Epithelial cell of esophagus (primary cell): ENCODE results near the gene LNX2.

Experiments used
- DNase-seq: peaks from one replicate; pipeline ENCODE4 v3.0.0; 2010; ENCODE audit warnings: low read depth
- H3K4me3 ChIP-seq: 2 replicates; pipeline ENCODE4 v1.5.1; 2011; ENCODE audit warnings: mild to moderate bottlenecking, low read length, control low read depth
- TF ChIP-seq, protein P1 (sequence below): IDR thresholded peaks from 2 replicates; pipeline ENCODE4 v1.5.1; 2011; ENCODE audit warnings: low read depth, mild to moderate bottlenecking, low read length, control low read depth, inconsistent platforms; ENCODE audit not compliant: insufficient read depth; ENCODE audit errors: missing control alignments

The LNX2 gene

GRCh38 chr13:27654059-27654458 lies 33.7 kb upstream of the LNX2 start:
- DNase-seq = no peak
- H3K4me3 ChIP-seq = no peak overlapping the region
- TF ChIP-seq, protein P1, sequence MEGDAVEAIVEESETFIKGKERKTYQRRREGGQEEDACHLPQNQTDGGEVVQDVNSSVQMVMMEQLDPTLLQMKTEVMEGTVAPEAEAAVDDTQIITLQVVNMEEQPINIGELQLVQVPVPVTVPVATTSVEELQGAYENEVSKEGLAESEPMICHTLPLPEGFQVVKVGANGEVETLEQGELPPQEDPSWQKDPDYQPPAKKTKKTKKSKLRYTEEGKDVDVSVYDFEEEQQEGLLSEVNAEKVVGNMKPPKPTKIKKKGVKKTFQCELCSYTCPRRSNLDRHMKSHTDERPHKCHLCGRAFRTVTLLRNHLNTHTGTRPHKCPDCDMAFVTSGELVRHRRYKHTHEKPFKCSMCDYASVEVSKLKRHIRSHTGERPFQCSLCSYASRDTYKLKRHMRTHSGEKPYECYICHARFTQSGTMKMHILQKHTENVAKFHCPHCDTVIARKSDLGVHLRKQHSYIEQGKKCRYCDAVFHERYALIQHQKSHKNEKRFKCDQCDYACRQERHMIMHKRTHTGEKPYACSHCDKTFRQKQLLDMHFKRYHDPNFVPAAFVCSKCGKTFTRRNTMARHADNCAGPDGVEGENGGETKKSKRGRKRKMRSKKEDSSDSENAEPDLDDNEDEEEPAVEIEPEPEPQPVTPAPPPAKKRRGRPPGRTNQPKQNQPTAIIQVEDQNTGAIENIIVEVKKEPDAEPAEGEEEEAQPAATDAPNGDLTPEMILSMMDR = no peak

GRCh38 chr13:27650312-27650711 lies 30.0 kb upstream of the LNX2 start:
- TF ChIP-seq, protein P1 = no peak
- H3K4me3 ChIP-seq = no peak overlapping the region
- DNase-seq = peak; percentile 28

GRCh38 chr13:27644302-27644701 lies 24.0 kb upstream of the LNX2 start:
- DNase-seq = peak; percentile 77
- TF ChIP-seq, protein P1 = no peak
- no peak overlapping the region for H3K4me3 ChIP-seq

- TF ChIP-seq, protein P1 = no peak
- DNase-seq = peak; percentile 64
- no peak overlapping the region for H3K4me3 ChIP-seq
Observed at GRCh38 chr13:27643334-27644132, 23.2 kb upstream of the LNX2 start.

- TF ChIP-seq, protein P1 = no peak
- DNase-seq = no peak
- no peak overlapping the region for H3K4me3 ChIP-seq
Observed at GRCh38 chr13:27641711-27642502, 21.6 kb upstream of the LNX2 start.

- H3K4me3 ChIP-seq = no peak overlapping the region
- no peak for DNase-seq
- TF ChIP-seq, protein P1 = no peak
Observed at GRCh38 chr13:27639186-27639585, 18.9 kb upstream of the LNX2 start.
